PC-3 (cell line): ENCODE results near the gene ADI1. TPM values are rescaled to one million over a fixed set of nuclear protein-coding genes. Genes with fewer than 3 reads are reported as not detected.

Experiments
- ATAC-seq: fragments of 200-7000 bp; cut with Tn5 transposase; 2 replicates; pipeline ENCODE4 v1.9.1; 2020; ENCODE audit warnings: mild to moderate bottlenecking, moderate library complexity
- BruUV-seq: library from RNA; stranded (reverse); fragments of 400-500 nt; replicated peaks from 2 replicates; lab custom pipeline; 2021; lab: Mats Ljungman, UMichigan
- CTCF ChIA-PET: fragments of 300-600 bp; sonication (Branson Sonifier 250); formaldehyde crosslinking; loops from one replicate; lab custom pipeline; 2022; ENCODE audit warnings: antibody characterized with exemption; lab: Charles Lee
- POLR2A ChIA-PET: fragments of 300-600 bp; sonication (Branson Sonifier 250); formaldehyde crosslinking; loops from one replicate; lab custom pipeline; 2022; ENCODE audit warnings: antibody characterized with exemption; ENCODE audit not compliant: unreplicated experiment; lab: Charles Lee
- DNase-seq: peaks from one replicate; pipeline ENCODE4 v3.0.0-alpha.2; 2015
- H2AFZ ChIP-seq: fragments of 300-600 bp; sonication (generic); 2 replicates; pipeline ENCODE4 v1.6.0; 2016; ENCODE audit warnings: antibody characterized with exemption, low read length
- H3F3A ChIP-seq: fragments of 300-600 bp; sonication (generic); one replicate; pipeline ENCODE4 v1.6.0; 2017; ENCODE audit warnings: antibody characterized with exemption, low read length, control low read depth, mild to moderate bottlenecking; ENCODE audit not compliant: unreplicated experiment
- H3K27ac ChIP-seq: fragments of 300-600 bp; sonication (generic); 2 replicates; pipeline ENCODE4 v1.5.1; 2016; ENCODE audit warnings: mild to moderate bottlenecking, low read length
- H3K27me3 ChIP-seq: fragments of 300-600 bp; sonication (generic); 2 replicates; pipeline ENCODE4 v1.6.1; 2016; ENCODE audit warnings: low read length, mixed read lengths
- H3K36me3 ChIP-seq: fragments of 300-600 bp; sonication (generic); 2 replicates; pipeline ENCODE4 v1.6.1; 2016; ENCODE audit warnings: low read depth, mixed run types, low read length, mixed read lengths
- H3K4me1 ChIP-seq: fragments of 300-600 bp; sonication (generic); 2 replicates; pipeline ENCODE4 v1.5.1; 2016; ENCODE audit warnings: low read length; ENCODE audit not compliant: insufficient read depth
- H3K4me2 ChIP-seq: fragments of 300-600 bp; sonication (generic); 2 replicates; pipeline ENCODE4 v1.6.0; 2016; ENCODE audit warnings: low read length
- H3K4me3 ChIP-seq: fragments of 300-600 bp; sonication (generic); 2 replicates; pipeline ENCODE4 v1.5.1; 2016; ENCODE audit warnings: mild to moderate bottlenecking, low read length, mixed read lengths
- H3K79me2 ChIP-seq: fragments of 300-600 bp; sonication (generic); 2 replicates; pipeline ENCODE4 v1.6.1; 2017; ENCODE audit warnings: low read length, mixed read lengths
- H3K9ac ChIP-seq: fragments of 300-600 bp; sonication (generic); 2 replicates; pipeline ENCODE4 v1.6.0; 2016; ENCODE audit warnings: mild to moderate bottlenecking, low read length
- H3K9me2 ChIP-seq: fragments of 300-600 bp; sonication (generic); replicated peaks from 2 replicates; pipeline ENCODE4 v1.6.1; 2016; ENCODE audit warnings: mixed run types, low read length, mixed read lengths
- H3K9me3 ChIP-seq: fragments of 300-600 bp; sonication (generic); 2 replicates; pipeline ENCODE4 v1.6.1; 2016; ENCODE audit warnings: low read length, mixed read lengths
- H4K20me1 ChIP-seq: fragments of 300-600 bp; sonication (generic); 2 replicates; pipeline ENCODE4 v1.6.1; 2016; ENCODE audit warnings: low read length, mixed read lengths
- CTCF ChIP-seq: fragments of 300-600 bp; sonication (generic); conservative IDR thresholded peaks from 2 replicates; pipeline ENCODE4 v1.5.1; 2017; ENCODE audit warnings: antibody characterized with exemption, low read depth, mild to moderate bottlenecking, low read length
- EZH2 ChIP-seq: fragments of 300-600 bp; sonication (generic); IDR thresholded peaks from one replicate; pipeline ENCODE4 v1.6.1; 2017; ENCODE audit warnings: antibody characterized with exemption, mild to moderate bottlenecking, low read length; ENCODE audit not compliant: unreplicated experiment
- EZH2phosphoT487 ChIP-seq: fragments of 300-600 bp; sonication (generic); IDR thresholded peaks from 2 replicates; pipeline ENCODE4 v1.6.1; 2018; ENCODE audit warnings: mild to moderate bottlenecking, antibody characterized with exemption, low read length, borderline replicate concordance
- intact Hi-C: fragments of 100-400 bp; cut with micrococcal nuclease; formaldehyde crosslinking; loops from 2 replicates; pipeline ENCODE4 v1.9.0; 2023
- total RNA-seq: library from RNA; depleted of rRNA; stranded (reverse); fragments of >200 nt; gene quantifications from 2 replicates; pipeline ENCODE4 v1.2.3, GENCODE V29; 2014

The ADI1 gene
- total RNA-seq, 1 experiment from 2014 or later = 97.8 TPM

GRCh38 chr2:3483986-3484960, 35.1 kb downstream of the ADI1 start:
- no peaks in the 10 kb centered on the region for H3K4me1 ChIP-seq
- intact Hi-C loops = no loop called here
- no peak overlapping the region for H3K4me3 ChIP-seq
- no peak overlapping the region for H3K27ac ChIP-seq
- POLR2A ChIA-PET = no interaction called here
- TF ChIP-seq EZH2phosphoT487 (no peak), EZH2 (no peak), CTCF (no peak)
- H3K9me3 ChIP-seq = no peaks in the 10 kb centered on the region
- ATAC-seq (no peak), DNase-seq (no peak)
- H3K79me2 ChIP-seq = no peaks in the 10 kb centered on the region
- CTCF ChIA-PET = no interaction called here
- no peaks in the 10 kb centered on the region for H3K27me3 ChIP-seq
- H3K36me3 ChIP-seq = no peaks in the 10 kb centered on the region; the same call in 1 of the 2 replicates
- H3K9me2 ChIP-seq = no peaks in the 10 kb centered on the region
- no peak overlapping the region for H3K9ac ChIP-seq
- BruUV-seq = no TSS peak
- H3K4me2 ChIP-seq = no peak overlapping the region
- H3F3A ChIP-seq = no peaks in the 10 kb centered on the region
- H4K20me1 ChIP-seq = no peaks in the 10 kb centered on the region
- no peak overlapping the region for H2AFZ ChIP-seq

GRCh38 chr2:3483227-3483985, 35.9 kb downstream of the ADI1 start:
- no peak overlapping the region for H3K27ac ChIP-seq
- H4K20me1 ChIP-seq = no peaks in the 10 kb centered on the region
- H3K4me2 ChIP-seq = no peak overlapping the region
- H3K4me3 ChIP-seq = no peak overlapping the region
- intact Hi-C loops = no loop called here
- H3K4me1 ChIP-seq = no peaks in the 10 kb centered on the region
- BruUV-seq = no TSS peak
- H2AFZ ChIP-seq = no peak overlapping the region
- ChIA-PET POLR2A (interaction anchor here (0.6 kb wide), 1 partner anchor 1602 kb away, joined by 4 read pairs; no protein-coding TSS in a partner anchor), CTCF (no interaction called here)
- no peak overlapping the region for H3K9ac ChIP-seq
- H3K79me2 ChIP-seq = no peaks in the 10 kb centered on the region
- TF ChIP-seq EZH2phosphoT487 (no peak), EZH2 (no peak), CTCF (no peak)
- ATAC-seq (peak; percentile 83), DNase-seq (peak; percentile 48)
- no peaks in the 10 kb centered on the region for H3F3A ChIP-seq
- H3K9me2 ChIP-seq = no peaks in the 10 kb centered on the region
- H3K9me3 ChIP-seq = no peaks in the 10 kb centered on the region
- H3K27me3 ChIP-seq = no peaks in the 10 kb centered on the region
- H3K36me3 ChIP-seq = peaks cover 3% of the 10 kb centered on the region; the same call in 1 of the 2 replicates
